ENCODE measurements around the gene AFM.

- TF ChIP-seq EP300 (IDR thresholded peaks at IDR 0.05) (no peak), POLR2A (IDR thresholded peaks at IDR 0.05; ENCODE audit: low read length) (no peak), CTCF (IDR thresholded peaks at IDR 0.05) (no peak), USF2 (IDR thresholded peaks at IDR 0.05) (no peak), NFE2L2 (conservative IDR thresholded peaks at IDR 0.05; ENCODE audit: low read length) (no peak), MAX (IDR thresholded peaks at IDR 0.05) (no peak), RAD21 (conservative IDR thresholded peaks at IDR 0.05 in 1 of 2, IDR thresholded peaks at IDR 0.05 in 1 of 2) (no peak)
These were observed 56.6 kb downstream of the AFM start for GRCh38 chr4:73538162-73538561.

Data from A549 (cell line).